GM19043 (cell line): ENCODE results near the gene ACAA2.
"Not testable (repeated sequence)": the region's sequence is repeated elsewhere in the genome, so short reads cannot be mapped to it uniquely, and the experiment has no call there.

Source experiments
- ATAC-seq: cut with Tn5 transposase; IDR thresholded peaks from one replicate; pipeline ENCODE4 v1.9.1; 2021; ENCODE audit warnings: low read depth; ENCODE audit not compliant: unreplicated experiment

ACAA2 gene

GRCh38 chr18:49813069-49813318, 339 bp downstream of the ACAA2 start:
- peak; percentile 9 for ATAC-seq

- no peak for ATAC-seq
These were observed 856 bp downstream of the ACAA2 start for GRCh38 chr18:49812286-49813068.

GRCh38 chr18:49811151-49811938, 2.0 kb downstream of the ACAA2 start:
- ATAC-seq = no peak

GRCh38 chr18:49808553-49809191, 4.7 kb downstream of the ACAA2 start:
- not testable (repeated sequence) for ATAC-seq

GRCh38 chr18:49804096-49804495, 9.2 kb downstream of the ACAA2 start:
- no peak for ATAC-seq

- no peak for ATAC-seq
These were observed 10.7 kb downstream of the ACAA2 start for GRCh38 chr18:49802623-49803022.

- ATAC-seq = not testable (repeated sequence)
These were observed 12.8 kb downstream of the ACAA2 start for GRCh38 chr18:49800491-49800890.

- ATAC-seq = not testable (repeated sequence)
These were observed 13.5 kb downstream of the ACAA2 start for GRCh38 chr18:49799806-49800205.

GRCh38 chr18:49798001-49798400, 15.3 kb downstream of the ACAA2 start:
- ATAC-seq = no peak

GRCh38 chr18:49795612-49796552, 17.5 kb downstream of the ACAA2 start:
- no peak for ATAC-seq

GRCh38 chr18:49794743-49795142, 18.6 kb downstream of the ACAA2 start:
- ATAC-seq = no peak

- not testable (repeated sequence) for ATAC-seq
These were observed 23.7 kb downstream of the ACAA2 start for GRCh38 chr18:49789560-49790134.

GRCh38 chr18:49788327-49788898, 24.9 kb downstream of the ACAA2 start:
- ATAC-seq = no peak

GRCh38 chr18:49786019-49786720, 27.2 kb downstream of the ACAA2 start:
- no peak for ATAC-seq

GRCh38 chr18:49784427-49785185, 28.7 kb downstream of the ACAA2 start:
- ATAC-seq = no peak

- ATAC-seq = not testable (repeated sequence)
These were observed 29.7 kb downstream of the ACAA2 start for GRCh38 chr18:49783631-49784030.

GRCh38 chr18:49778826-49779465, 34.4 kb downstream of the ACAA2 start:
- no peak for ATAC-seq
